Activated T-cell treated with anti-CD3 and anti-CD28 coated beads for 1 hour (primary cell): ENCODE results near the gene RHOF.
A peak's percentile ranks its signal among the peaks of the same experiment; 100 is the strongest.

Experiments used
- DNase-seq: peaks from one replicate; pipeline ENCODE4 v3.0.0-alpha.2; 2020; ENCODE audit warnings: low read depth

Gene RHOF

DNA sequence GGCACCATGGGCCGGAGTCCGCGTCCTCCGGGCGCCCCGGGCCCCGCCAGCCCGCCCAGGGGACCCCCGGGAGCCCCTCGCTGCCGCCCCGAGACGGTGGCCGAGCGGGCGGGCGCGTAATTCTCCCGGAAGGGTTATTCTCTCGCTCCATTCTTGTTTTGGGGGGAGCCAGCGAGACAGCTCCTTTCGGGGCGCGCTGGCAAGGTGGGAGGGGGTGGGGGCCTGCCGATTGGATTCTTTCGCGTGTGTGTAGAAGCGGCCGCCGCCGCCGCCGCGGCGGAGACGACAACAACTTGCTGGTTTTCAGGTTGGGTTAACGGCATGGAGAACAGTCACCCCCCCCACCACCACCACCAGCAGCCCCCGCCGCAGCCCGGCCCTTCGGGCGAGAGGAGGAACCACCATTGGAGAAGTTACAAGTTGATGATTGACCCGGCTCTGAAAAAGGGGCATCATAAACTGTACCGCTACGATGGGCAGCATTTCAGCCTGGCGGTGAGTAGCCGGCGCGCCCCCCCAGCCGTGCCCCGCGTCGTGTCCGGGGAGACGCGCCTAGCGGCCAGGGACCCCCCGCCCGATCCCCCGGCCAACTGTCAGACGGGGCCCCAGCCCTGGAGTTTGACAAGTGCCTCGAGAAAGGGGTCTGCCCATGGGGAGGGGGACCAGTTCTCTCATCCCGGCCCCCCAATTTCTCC is 11.1 kb upstream of the RHOF start:
- peak; percentile 51 for DNase-seq

DNA sequence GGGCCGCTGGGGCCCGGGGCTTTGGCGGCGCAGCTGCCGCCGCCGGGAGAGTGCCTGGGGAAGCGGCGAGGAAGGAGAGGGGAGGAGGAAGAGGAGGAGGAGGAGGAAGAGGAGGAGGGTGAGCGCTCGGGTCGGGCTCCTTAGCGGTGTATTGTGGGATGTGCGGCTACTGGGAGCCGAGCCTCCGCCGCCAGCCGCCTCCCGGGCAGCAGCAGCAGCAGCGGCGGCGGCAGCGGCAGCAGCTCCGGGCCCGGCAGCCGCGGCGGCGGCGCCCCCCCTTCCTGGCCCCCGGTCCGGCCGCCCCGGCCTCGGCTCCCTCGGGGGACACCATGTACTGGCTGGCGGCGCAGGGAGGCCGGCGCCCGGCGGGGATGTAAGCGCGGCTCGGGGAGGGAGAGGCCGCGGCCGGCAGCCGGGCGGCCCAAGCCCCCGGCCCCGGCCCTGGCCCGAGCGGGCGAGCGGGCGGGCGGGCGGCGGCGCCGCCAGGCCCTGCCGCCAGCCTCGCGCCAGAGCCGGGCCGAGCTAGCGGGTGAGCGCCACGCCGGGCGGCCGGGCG is 10.5 kb upstream of the RHOF start, which contains the start of gene SETD1B:
TSS of gene SETD1B (plus strand) at position 149 of the 556 bp plus-strand sequence. CDS start 729 bp downstream, outside the sequence.
- DNase-seq: no peak

DNA sequence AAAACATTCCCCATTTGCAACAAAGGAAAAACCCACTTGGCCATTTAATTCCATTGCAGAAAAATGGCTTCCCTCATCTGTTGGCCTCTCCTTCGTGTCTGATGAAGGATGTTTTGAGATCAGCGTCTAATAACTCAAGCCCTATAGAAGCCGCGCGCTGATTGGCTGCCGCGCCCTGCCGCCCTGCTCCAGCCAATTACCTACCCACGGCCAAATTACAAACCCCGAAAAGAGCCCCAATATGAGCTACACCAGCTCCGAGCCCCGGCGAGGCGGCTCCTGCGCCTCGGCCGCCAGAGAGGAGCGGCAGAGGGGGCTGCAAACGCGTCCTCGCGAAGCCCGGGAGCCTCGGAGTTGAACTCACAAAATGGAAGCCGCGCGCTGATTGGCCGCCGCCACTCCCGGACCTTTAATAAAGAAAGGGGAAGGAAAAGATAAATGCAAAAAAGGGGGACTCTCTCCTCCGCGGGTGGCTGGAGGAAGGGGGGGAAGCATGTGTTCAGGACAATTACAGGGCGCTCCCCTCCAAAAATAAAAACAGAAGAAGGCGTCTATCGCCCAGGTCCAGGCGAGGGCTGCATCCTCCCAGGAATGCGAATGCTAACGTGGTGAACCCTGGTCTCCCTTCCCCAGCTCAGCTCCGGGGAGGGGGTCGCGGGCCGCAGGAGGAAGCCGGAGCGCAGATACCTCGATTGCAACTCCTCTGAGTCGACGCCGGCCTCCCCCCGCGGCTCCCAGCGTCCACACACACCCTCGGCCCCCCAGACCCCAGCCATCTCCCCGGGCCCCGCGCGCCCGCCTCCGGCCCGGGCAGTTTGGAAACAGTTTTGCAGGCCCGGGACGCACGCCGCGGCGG is 9.6 kb upstream of the RHOF start:
- peak; percentile 82 for DNase-seq

DNA sequence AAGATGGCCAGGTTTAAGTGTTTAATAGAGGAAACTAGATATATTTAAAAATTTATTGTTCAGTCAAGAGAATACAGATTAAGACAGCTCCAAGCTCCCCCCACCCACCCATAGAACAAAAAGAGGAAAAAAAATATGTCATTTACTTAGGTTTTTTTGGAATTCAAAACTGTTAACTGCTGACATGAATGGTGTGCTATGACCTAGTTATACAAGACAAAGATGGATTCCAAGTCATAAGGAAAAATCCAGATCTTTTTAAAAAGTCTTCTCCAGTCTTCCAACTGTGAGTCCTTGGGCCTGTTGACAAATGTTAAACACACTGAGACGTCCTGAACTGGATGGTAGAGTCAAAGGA is 9.0 kb upstream of the RHOF start:
- DNase-seq: no peak

DNA sequence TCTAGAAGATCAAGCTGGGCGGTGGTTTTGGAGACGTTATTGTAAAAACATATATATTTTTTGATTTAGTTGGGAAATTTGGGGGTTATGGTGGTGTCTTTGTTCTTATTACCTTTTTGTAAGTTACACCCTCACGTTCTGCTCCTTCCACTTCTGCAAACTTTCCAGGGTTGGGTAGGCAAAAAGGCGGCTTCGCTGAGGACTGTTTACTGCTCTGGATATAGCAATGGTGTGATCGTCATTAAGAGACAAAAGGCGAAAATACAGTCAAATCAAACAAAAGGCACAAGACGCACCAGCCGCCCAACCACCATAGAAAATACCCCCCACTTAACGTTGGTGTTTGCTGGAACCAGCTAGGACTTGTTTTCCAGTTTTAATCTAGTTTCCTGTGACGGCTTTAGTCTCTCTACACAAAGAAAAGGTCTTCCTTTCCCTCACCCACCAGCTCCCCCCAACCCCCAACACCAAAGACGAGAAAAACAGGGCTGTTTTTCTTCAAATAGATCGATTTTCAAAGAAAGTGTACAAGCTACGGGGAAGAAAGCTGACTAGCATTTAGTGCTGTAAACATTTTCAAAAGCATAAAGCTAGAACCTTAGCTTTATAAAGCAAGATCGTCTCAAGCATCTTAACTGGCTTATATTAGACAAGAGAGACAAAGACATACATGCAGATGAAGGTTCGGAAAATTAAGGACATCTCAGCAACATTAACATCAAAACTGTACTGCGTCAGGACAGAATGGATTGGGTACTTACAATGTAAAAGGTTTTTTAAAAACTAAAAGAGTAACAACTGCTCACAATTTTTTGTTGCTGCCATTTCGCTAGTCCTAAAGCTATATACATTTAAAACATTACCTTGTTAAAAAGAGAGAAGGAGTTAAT is 8.4 kb upstream of the RHOF start:
- peak; percentile 26 for DNase-seq

DNA sequence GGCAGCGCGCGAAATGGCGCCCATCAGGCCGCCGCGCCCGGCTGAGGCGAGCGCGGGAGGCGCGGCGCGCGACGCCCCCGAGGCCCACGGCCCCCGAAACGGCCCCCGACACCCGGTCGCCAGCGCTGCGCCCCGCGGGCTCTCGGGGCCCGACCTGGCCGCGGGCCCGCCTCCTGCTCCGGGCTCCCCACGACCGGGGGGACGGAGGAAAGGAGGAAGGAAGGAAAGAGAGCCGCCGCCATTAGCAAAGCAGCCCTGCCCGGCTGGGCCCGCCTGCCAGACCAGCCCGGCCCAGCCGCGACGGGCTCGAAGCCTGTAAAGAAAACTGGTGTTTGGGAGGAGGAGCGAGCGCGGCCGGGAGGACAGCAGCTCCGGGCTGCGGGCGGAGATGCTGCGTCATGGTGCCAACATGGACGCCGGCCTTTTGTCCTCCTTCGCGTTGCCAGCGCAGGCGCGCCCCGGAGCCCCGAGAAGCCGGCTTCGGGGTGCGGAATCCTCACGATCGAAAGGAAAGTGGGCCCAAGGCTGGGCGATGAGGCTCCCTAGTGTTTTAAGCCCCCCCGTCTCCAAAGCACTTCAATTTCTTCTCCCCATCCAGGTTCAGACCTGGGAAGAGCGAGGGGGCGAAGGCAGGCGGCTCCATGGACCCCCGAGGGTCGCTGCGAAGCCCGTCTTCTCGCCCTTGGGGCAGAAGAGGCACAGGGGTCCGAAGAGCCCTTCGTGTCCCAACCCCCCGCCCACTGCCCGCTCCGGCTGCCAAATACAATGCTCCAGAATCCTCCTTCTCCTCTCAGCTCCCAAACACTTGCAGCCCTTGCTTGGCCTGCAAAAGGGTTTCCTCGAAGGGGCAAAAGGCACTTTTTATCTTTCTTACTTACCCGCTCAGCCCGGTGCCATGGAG is 7.5 kb upstream of the RHOF start:
- DNase-seq: peak; percentile 61

DNA sequence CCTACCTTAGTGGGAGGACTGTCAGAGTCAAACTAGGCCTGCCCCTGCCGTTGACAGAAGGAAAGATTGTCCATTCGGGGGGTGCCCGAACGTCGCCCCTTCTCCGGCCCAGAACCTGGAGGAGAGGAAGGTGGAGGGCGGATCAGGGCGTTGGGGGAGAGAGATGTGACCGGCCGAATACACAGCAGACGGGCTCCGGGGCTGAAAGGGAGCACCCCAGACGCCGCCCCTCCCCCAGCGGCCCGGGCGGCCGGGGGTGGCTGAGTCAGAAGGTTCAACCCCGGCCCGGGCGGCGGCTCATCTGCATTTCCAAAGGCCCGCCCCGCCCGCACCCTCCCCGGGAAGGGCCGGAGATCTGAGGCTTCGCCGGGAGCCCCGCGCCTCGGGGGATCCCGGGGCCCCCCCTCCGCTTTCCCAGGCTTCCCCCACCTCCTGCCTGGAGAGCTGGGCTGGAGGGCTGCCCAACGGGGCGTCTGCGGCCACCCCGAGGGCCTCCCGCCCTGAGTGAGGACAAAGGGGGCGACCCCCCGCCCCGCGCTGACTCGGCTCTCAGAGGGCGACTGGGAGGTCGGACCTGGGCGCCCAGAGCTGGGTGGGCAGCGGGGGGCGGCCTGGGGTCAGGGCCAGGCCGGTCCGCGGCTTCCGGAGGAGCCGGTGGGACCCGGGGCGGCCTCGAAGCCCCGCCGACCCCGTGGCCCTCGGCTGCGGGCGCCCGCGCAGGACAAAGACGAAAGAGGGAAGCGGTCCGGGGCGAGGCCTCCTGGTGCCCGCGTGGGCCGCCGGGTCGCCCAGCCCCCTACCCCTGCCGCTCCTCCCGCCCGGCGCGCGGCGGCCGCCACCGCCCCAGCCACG is 6.6 kb upstream of the RHOF start:
- DNase-seq: peak; percentile 73

DNA sequence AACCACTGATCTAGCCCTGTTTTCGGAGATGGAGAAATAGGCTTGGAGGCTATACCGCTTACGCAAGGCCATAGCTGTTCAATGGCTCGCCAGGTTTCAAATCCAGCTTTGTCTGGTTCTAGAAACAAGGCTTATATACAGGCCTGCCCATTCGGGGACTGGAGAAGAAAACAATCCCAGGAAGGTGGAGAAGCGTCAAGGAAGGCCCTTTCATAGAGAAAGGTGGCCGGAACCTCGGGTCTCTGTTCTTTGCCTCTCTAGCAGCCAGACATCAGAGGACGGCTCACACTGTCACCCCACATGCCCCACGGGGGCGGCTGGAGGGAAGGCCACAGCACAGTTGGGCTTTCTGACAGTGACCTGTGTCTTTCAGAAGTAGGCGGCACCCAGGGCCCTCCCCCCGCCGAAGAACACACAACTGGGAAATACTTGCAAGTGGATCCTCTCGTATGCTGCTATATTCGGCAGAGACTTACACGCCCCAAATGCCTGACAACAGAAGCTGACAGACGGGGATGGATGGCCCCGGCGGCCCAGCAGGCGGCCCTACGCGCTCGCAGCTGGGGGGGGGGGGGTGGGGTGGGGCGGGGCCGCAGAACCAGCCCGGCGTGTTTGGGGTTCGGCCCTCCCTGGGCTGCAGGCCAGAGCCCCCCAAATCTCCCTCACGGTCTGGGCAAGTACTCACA is 5.8 kb upstream of the RHOF start:
- no peak for DNase-seq

DNA sequence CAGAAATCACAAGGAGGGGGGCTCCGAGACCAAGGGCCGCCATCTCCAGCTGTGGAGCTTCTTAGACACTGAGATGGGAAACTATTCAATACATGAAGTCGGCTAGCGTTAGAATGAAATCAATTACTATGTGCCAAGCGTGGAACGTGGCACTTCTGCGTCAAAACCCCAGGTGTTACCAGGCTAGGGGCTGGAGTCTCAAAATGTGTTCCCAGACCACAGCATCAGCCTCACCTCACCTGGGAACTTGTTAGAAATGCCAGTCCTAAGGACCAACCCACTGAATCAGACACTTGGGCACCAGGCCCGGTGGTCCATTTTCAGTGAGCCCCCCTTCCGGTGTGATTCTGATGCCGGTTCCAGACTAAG is 5.3 kb upstream of the RHOF start:
- no peak for DNase-seq

DNA sequence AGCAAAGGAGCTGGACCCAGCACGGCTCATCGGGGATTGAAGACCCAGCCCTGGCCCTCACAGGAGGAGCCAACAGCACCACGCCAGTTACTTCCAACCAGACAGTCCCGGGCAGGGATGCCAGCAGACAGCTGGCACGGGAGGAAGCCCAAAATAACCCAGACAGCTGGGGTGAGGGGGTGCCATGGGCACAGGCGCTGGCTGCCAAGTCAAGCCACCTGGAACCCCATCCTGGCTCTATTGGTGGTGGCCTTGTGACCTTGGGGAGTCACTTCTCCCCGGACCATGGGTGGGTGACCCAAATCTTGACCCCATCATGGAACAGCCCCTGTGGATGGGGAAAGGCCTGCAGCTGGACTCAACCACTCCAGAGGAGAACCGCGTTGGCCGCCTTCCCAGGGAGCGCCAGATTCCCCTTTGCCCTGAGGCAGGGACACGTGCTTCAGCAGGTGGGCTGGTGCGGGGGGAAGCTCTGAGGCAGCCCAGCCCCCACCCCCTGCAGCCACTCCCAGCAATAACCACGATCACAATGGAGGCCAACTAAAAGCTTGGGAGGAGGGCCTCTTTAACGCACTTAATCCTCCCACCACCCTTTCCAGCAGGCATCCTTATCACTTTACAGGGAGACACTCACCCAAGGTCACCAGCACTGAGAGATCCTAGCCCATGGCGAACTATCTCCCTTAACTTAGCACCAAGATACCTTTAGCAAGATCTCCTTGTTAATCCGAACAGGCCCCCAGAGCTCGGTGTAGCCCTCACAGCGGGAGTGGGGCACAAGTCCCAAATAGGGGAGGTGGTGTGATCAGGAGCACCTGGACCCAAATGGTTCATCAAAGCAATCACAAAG is 4.7 kb upstream of the RHOF start:
- DNase-seq: no peak

DNA sequence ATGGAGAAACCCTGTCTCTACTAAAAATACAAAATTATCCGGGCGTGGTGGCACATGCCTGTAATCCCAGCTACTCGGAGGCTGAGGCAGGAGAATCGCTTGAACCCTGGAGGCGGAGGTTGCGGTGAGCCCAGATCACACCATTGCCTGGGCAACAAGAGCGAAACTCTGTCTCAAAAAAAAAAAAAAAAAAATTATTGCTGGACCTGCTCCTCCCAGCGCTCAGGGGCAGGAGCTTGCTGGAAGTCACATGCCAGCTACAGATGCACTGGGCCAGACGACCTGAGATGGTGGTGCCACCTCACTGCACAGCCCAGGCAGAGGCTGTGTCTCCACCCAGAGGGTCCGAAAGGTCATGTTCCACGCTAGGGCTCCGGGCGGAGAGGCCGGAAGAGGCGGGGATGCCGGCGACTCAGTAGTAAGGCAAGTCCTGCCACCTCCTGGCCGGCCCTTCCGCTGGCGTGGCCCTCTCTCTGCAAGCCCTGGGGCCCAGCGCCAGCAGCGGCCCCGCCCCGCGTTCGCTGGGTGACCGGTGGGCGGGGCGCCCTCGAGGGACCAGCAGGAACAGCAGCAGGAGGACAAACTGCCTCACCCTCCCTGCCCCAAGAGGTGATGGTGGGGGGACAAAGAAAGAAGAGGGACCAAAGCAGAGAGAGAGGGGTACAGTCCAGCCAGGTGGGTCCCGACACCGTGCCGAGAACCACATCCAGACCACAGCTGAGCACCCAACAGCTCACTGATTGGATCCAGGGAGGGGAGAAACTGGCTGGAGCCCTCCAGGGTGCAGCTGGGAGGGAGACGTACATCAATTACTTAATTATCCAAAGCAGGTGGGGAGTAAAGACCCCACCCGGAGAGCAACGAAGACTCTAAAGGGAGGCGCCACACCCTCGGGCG is 3.6 kb upstream of the RHOF start:
- DNase-seq: no peak

DNA sequence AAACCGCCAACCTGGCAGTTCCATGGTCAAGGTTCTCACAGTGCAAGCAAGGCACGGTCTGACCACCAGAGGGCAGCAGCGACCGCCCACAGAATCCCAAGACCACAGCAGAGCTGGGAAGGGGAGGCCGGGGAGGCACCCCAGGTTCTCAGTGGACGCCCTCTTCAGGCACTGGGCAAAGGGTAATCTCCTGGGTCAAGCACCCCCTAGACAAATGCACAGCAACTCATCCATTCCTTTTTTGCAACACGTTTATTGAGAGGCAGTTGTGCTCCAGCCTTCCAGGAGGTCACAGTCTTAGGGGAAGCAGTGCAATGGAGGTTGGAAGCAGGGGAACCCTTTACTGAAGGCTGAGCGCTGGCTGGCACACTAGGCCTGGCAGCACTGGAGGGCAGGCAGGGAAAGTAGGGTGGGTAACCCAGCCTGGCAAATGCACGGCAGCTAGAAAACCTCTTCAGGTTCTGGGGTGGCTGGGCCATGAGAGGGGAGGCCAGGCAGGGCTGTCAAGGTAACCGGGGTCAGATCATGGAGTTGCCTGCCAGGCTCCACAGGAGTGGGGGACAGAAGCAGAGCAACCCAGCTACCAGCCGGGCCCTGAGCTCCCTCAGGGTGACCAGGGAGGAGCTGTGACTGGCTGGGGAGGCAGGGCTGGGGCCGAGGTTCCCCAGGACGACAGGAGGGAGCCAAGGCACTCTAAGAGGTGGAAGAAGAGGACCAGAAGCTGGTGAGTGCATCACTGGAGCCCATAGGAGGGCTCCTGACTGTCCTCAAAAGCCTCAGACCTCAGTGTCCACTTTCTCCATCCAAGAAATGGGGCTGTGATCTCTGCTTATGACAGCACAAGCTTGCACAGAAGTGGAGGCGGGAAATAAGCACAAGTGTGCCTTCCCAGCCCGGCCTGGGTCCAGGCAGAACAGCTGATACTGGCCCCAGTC is 1.8 kb upstream of the RHOF start:
- peak; percentile 81 for DNase-seq

DNA sequence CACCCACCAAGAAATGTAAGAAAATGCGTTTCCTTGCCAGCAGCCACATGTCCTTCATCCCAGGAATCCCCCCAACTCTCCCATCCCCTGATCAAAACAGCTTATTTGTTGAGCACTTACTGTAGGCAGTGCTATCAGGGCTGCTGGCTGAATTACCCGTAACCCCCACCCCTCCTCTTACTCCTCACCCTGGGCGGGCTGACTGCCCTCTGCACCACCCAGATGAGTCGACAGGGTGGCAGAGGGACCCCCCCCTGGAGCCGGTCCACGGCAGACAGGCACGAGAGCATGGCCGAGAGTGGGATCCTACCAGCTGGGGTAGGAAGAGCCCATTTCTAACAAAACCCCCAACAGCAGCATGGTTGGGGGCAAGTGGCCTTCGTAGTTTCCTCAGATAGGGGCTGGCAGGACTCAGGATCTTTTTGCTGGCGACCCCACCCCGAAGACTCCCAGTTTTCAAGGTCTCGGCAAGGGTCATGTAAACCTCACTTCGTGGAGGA is 1.1 kb upstream of the RHOF start:
- DNase-seq: no peak

DNA sequence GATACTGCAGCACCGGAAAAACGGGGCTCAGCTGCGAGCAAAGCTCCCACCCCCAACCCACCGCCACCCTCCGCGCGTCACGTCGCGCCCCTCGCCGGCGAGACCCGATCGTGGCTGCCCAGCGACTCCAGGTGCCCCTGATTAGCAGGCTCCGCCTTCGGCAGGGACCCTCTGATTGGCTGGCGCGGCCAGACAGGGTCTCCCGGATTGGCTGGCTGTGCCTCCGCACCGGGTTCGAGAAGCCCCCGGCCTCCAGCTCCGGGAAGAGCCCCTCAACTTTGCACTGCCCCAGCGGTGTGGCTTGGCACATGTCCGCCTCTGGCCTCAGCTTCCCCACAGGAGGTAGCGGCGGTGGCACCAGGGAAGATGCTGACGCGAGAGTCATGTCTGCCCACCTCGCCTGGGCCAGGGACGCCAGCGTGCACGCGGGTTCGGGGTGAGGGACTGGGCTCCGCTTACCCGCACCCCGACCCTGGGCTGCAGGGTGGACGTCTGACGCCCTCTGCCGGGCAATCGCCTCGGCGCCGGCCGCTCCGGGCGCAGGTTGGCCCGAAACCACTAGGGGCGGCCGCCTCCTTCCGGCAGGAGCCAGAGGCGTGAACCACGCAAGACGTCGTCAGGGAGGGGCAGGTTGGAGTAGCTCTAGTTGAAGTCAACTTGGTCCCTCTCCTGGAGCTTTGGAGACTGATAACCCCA is 498 bp upstream of the RHOF start:
- DNase-seq: peak; percentile 92

DNA sequence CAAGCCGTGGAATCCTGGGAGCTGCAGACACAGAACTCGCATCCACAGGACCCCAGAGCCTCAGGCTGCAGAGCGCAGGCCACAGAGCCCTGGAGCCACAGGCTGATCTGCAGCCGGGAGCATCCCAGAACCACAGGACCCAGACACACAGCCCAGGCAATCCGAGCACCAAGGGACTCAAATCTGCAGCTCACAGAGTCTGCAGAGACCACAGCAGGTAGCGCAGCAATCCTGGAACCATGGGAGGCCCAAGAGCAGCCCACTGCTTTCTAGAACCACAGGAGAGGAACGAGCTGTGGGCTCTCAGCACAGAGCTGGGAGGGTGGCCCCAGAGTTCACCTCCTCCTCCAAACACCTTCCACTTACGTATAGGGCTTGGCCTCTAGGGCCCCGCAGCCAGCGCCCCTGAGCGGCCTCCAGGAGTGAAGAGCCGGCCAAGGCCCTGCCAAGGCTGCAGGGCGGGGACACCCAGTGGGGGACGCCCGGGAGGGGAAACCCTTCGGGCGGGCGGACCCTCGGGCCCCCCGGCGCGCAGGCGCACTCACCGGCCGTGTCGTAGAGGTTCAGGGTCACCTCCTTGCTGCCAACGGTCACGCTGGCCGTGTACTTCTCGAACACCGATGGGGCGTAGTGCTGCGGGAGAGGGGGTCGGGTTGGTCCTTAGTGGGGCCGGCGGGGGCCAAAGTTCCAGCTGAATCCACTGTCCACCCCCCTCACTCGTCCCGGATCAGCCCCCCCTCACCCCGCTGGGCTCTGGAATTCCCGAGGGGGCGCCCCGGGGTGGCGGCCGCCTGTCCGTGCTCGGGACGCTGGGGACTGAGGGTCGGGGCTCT is 665 bp downstream of the RHOF start:
- no peak for DNase-seq
